ENCODE data around the gene RAP1B. TPM values are rescaled to one million over a fixed set of nuclear protein-coding genes. Genes with fewer than 3 reads are reported as not detected.
"Not testable (repeated sequence)": the region's sequence is repeated elsewhere in the genome, so short reads cannot be mapped to it uniquely, and the experiment has no call there.

RAP1B gene
- total RNA-seq, 1 donor from 2014 or later, result 158 TPM

DNA sequence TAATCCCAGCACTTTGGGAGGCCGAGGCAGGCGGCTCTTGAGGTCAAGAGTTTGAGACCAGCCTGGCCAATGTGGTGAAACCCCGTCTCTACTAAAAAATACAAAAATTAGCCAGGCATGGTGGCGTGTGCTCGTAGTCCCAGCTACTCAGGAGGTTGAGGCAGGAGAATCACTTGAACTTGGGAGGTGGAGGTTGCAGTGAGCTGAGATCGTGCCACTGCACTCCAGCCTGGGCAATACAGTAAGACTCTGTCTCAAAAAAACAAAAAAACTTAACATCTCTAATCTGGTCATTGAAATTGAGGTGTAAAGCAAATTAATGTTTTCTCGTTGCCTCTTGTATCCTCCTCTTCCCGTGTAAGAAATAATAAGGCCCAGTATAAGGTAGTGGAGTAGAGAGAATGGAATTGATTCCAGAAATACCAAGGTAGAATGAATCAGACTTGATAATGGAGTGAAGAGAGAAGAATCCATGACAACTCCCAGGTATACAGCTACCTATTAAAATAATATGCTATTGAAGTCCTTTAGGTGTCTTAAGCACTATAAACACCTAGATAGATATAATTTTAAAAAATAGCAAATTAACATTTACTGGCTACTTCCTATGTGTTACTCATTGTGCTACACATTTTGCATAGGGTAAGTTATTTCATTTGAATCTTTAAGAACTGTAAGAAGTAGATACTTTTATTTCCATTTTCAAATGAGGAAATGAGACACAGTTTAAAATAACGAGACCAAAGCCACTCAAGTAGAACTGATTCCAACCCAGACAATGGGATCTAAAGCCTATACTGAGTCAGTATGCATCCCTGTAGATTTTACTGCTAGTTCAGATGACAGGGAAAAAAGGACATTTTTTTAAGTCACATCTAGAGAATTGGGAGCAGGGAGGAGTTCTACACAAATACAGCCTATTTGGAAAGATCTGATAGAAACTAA lies 23.2 kb downstream of the RAP1B start:
- DNase-seq (ENCODE audit: low read depth in 2 of 2), result no peak

DNA sequence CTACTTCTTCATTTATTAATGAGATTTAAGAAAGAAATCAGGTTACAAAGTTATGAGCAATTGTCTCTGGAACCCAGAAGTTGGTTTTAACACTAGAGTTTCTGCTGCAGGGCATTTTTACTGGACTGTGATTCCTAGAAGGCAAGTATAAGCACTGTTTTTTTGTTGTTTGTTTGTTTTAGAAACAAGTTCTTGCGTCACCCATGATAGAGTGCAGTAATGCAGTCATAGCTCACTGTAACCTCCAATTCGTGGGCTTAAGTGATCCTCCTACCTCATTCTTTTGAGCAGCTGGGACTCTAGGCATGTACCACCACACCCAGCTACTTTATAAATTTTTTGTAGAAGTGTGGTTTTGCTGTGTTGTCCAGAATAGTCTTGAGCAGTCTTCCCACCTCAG lies 25.6 kb downstream of the RAP1B start:
- no peak for DNase-seq (ENCODE audit: low read depth in 2 of 2)

DNA sequence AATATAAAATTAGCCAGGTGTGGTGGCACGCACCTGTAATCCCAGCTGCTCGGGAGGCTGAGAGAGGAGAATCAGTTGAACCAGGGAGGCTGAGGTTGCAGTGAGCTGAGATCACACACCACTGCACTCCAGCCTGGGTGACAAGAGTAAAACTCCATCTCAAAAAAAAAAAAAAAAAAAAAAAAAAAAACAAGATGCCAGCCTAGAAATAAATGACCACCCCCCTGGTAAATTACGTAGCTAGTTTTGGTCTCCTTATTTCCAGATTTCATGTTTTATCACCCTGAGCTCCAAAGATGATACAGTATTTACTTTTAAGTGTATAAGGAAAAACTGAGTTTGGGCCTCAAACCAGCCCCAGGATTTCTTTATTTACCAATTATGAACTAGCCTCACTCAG lies 26.7 kb downstream of the RAP1B start:
- DNase-seq (ENCODE audit: low read depth in 2 of 2), result not testable (repeated sequence)

DNA sequence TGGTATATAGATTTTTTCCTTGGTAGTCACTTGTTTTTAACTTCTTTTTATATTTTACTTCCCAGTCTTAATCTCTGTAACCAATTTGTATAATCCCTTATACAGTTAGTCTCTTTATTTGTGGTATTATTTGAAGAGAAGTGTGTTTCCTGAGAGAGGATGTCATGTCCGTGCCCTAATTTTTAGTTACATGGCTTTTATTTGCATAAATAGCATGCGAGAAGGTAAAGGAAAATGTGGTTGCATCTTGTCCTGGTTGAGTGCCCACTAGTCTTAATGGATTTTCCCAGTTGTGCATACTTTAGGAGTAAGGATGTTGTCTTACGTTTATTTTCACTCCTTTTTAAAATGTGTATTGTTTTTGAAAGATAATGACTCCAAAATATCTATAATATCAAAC lies 27.5 kb downstream of the RAP1B start:
- no peak for DNase-seq (ENCODE audit: low read depth in 2 of 2)

DNA sequence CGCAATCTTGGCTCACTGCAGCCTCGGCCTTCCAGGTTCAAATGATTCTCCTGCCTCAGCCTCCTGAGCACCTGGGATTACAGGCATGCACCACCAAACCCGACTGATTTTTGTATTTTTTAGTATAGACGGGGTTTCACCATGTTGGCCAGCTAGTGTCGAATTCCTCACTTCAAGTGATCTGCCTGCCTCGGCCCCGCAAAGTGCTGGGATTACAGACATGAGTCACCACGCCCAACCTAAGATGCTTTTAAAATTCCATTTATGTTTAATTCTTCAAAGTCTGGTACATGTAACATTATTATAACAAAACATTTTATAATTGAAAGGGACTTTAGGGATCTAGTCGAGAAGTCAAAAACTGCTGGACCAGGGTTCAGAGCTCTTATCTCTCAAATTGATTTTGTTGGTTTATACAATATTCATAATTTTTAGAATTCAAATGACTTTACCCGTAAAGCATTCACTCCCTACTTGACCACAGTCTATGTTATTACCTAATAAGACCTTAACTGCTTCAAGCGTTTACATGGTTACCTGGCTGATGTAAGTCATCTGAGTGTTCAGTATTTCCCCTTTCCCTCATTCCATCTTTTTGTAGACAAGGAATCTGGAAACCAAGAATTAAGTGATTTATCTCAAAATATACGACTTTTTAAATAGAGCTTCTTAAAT lies 28.2 kb downstream of the RAP1B start:
- DNase-seq (ENCODE audit: low read depth in 2 of 2), result no peak

DNA sequence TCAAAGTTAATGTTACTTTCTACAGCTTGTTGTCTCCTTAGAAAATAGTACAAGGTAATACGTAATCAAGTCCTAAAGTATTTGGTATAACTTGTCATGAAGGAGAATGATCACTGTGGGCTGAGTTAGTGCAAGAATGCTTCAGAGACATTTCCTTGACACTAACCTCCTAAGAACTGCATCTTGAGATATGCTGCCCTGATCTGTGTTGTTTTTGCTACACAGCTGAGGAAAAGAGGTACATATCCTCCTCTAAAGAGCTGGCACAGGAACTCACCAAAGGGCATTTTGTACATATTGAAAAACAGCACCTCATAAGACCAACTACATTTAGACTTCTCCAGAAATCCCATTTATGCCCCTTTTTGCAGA lies 28.7 kb downstream of the RAP1B start:
- DNase-seq (ENCODE audit: low read depth in 2 of 2), result no peak

DNA sequence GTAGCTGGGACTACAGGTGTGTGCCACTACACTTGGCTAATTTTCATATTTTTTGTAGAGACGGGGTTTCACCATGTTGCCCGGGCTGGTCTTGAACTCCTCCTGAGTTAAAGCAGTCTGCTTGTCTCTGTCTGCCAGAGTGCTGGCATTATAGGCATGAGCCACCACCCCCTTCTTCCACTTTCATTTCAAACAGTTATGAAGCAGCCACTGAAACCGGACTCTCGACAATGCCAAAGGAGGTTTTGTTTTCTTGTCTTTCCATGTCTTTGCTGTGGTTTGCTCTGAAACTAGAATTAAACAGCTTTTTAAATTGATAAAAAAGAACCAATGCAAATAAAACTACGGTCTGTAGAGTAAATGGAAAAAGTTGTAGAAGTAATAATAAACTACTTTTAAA lies 30.4 kb downstream of the RAP1B start:
- no peak for DNase-seq (ENCODE audit: low read depth in 2 of 2)

DNA sequence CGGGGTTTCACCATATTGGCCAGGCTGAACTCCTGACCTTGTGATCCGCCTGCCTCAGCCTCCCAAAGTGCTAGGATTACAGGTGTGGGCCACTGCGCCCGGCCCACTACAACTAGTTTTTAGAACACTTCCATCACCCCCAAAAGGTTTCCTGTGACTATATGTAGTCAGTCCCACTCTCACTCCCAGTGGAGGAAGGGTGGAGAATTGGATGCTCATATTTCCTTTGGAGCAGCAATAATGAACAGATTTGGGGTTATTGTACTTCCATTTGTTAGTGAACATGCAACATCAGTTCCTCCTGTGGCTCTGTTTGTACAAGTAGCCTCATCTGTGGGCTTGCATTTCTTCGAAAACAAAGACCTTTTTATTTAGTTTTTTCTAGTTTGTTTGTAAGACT lies 35.8 kb downstream of the RAP1B start:
- no peak for DNase-seq (ENCODE audit: low read depth in 2 of 2)

DNA sequence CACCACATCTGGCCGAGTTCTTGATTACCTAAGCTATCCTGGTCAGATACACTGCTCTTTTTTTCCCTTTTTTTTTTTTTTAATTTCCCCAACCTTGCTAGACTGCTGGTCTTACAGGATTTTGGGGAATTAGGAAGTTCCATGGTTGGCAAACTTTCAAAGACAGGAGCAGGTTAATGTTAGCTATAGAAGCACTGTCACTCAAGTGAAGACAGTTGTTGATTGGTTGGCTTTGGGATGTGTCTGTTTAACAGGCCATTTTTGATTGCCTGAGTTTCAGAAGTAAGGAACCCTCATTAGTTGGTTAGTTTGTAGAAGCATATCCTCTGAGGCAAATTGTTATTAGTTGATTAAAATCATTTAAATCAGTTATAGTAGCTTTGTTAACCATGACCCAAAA lies 36.8 kb downstream of the RAP1B start:
- no peak for DNase-seq (ENCODE audit: low read depth in 2 of 2)

DNA sequence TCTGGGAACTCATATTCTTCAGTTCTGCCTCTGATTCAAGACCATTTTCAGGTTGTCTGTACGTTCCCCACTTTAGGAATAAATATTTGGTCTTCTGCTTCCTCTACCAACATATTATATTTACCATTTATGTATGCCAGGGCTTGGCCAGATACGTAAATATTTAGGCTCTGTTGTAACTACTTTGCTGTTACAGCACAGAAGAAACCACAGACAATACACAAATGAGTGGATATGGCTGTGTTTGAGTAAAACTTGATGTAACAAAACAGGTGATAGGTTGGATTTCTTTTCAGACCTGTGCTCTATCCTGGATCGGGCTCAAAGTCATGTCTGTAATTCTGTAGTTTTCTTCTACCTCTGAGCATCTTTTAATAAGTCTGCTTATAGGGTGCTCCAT lies 37.5 kb downstream of the RAP1B start:
- no peak for DNase-seq (ENCODE audit: low read depth in 2 of 2)

DNA sequence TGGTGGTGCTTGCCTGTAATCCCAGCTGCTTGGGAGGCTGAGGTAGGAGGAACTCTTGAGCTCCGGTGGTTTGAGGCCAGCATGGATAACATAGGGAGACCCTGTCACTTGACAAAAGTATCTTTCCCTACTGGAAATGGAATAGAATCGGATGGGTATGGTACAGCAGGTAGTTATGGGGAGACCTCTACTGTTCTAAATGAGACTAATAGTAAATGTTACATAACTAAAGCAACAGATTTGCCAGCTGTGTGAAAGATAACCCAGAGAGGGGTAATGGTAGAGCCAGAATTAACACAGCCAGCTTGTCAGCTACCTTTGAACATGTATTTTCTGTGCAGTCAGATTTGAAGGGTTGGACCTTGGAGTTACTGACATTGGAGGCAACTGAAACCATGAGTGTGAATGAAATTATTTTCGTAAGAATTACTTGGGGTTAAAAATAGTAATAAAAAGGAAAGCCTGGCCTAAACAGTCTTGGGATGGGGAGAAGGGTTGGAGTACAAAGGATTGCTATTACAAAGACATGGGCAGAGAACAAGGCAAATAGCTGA lies 54.4 kb downstream of the RAP1B start:
- no peak for DNase-seq (ENCODE audit: low read depth in 2 of 2)

DNA sequence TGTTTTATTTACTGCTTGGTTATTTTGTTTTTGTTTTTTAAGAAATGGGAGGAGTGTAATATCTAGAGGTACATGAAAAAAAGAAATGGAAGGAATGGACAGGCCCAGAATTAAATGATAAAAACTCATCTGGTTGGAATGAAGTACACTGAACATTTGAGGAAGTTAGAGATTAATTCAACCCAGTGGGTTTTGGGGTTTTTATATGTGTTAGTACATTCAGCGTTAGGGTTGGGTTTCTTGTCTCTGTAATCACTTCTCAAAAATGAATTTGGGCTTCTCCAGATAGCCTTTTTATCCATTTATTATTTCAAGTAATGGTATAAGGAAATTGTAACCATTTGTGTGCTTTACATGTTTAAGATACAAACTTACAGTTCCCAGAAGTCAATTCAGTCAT lies 56.6 kb downstream of the RAP1B start:
- DNase-seq (ENCODE audit: low read depth in 2 of 2), result no peak

DNA sequence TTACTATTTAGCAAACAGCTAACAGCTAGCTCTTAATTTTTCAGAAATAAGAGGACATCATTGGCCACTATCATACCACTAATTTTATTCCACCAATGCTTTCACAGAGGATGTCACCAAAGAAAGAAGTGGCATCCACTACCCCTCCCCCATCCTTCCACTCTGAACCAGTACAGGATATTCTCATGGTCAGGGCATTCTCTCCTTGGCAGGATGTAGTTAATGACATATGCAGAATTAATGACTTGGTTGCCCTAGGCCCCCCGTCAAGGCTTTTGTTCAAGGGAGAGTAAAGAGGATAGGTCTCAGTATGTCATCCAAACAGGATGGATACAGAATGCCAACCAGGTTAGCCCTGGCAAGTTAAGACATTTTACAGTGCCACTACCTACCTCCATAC lies 57.2 kb downstream of the RAP1B start:
- DNase-seq (ENCODE audit: low read depth in 2 of 2), result no peak

DNA sequence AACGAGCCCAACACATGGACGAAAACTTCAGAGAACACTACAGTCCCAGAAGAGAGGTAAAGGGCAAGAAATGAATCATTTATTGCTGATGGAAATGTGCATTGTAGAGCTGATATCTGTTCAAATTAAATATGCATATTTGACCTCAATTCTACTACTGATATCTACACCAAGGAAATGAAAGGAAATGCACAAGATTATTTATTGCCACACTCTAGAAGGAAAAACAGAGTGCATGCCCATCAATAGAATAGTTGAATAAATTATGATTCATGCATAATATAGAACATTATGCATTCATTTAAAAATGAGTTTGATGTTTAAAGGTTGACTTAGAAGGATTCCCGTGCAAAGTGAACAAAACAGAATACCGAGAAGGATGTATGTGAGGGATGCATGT lies 60.5 kb downstream of the RAP1B start:
- no peak for DNase-seq (ENCODE audit: low read depth in 2 of 2)

DNA sequence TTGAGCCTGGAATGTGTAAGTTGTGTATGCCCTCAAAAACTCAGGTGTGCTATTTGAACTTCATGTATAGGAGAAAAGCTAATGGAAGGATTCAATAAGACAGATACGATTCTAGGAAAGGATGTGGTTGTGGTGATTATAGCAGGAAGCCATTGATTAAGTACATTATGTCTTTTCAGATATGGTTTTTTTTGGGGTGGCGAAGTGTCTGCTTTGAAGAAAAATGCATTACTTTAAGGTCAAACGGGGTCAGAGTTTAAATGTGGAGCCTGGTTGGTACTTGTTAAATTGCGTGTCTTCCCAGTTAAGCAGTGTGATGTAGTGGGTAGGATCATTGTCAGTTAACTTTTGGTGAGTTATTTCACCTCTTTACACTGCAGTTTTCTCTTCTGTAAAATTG lies 63.1 kb downstream of the RAP1B start:
- no peak for DNase-seq (ENCODE audit: low read depth in 2 of 2)

DNA sequence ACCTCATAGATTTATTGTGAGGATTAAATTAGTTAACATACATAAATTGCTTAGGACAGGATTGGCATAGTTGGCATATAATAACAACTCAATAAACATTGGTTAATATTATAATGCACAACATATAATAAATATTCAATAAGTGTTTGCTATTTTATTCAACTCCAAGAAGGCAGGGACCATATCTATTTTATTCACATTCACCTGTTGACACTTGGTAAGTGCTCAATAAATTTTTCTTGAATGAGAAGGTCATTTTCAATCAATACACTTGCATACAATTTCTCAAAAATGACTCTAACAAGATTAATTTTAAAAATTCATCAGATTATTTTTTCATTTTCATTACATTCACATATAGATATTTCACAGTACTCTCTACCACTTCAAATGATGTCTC lies 63.7 kb downstream of the RAP1B start:
- DNase-seq (ENCODE audit: low read depth in 2 of 2), result no peak

DNA sequence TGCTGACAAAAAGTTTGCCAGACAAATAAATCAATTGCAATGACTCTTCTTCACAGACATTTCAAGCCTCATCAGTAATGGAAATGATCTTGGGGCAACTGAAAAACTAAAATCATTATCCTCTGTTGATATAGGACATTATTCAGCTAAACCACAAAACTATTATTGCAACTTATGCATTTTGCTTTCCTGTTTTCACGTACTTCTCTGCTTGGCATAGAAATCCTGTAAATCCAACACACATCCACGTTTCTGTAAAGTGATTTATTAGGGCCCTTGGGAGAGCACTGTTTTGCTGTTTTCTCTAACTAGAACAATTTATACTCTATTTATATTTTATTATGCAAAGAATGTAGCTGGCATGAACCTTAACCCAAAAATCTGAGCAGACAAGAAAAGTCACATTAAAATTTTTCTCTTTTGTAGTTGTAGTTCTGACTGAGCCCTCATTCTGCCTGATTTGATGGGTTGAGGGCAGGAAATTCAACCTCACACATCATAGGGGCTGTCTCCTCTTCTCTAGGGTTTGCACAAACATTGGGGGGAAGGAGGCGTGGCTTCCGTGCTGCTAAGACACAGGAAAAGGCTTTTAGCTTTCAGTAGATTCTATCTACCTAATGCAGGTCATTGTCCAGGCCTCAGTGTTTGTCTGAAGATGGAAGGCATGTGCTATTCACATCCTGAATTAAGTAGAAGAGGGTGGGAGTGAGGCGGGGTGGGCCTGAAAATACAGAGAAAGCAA lies 64.6 kb downstream of the RAP1B start:
- peak in 1 of 2 donors; percentile 56 for DNase-seq (ENCODE audit: low read depth in 2 of 2)

DNA sequence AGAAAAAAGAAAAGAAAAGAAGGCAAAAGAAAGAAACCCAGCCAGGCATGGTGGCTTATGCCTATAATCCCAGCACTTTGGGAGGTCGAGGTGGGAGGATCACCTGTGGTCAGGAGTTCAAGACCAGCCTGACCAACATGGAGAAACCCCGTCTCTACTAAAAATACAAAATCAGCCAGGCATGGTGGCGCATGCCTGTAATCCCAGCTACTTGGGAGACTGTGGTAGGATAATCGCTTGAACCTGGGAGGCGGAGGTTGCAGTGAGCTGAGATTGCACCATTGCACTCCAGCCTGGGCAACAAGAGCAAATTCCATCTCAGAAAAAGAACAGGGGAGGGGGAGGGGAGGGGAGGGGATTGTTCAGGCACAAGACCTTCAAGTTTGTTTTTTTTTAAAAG lies 66.2 kb downstream of the RAP1B start:
- not testable (repeated sequence) for DNase-seq (ENCODE audit: low read depth in 2 of 2)

DNA sequence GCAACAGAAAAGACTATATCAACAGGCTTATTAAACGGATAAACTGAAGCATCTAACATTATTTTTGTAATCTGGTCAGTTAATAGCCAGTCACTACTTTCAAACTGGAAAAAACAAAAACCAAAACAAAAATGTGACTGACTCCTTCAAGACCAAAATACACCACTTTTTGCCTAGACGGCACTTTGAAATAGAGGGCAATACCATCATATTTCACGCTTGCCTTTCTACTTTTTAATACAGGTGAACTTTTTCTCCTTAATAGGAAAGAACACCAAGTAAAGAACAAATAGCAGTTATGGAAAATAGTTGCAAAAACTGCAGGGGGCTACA lies 75.5 kb downstream of the RAP1B start:
- DNase-seq (ENCODE audit: low read depth in 2 of 2), result no peak

DNA sequence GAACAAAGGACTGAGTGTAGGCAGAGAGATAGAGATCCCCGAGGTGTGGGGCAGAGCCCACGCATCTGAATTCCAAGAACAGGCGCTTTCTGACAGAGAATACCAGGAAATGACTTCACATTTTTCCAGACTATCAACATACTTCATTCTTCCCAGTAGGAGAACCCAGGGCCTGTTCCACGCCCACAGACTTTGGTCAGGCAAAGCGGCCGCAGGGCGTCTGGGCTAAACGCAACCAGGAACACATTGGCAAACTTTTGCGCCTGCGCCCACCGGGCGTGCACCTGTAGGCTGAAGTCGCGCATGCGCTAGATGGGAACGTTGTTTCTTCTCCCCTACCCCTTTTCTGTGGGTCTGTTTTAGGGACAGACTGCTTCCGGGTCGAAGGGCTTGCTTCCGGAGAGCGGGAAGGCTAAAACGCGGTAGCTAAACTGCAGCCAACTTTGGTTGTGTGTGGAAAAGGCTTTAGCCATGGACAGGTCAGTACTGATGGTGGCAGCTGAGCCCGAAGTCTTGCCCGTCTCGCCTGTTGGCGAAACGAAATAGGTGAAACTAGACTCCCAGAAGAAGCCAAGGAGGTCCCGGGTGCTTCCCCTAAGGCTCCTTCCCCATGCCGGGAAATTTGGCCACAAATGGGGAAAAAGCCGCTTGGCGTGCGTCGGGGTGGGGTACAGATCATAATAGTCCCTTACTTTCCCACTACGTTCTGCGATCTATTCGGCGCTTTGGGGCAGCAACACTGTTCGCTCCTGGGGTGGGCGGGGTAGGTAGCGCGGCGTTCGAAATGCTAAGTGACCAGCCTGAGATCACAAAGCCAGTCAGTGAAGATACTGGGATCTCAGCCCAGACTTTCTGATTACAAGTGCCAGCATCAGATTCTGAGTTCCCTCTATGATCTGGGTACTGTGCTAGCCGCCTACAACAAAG lies 76.2 kb downstream of the RAP1B start, which contains the start of gene NUP107:
Gene NUP107 (plus strand): TSS at position 384 of the 927 bp plus-strand sequence. CDS start 88 bp downstream, at position 472.
- peak; percentile 99 for DNase-seq (ENCODE audit: low read depth in 2 of 2)

DNA sequence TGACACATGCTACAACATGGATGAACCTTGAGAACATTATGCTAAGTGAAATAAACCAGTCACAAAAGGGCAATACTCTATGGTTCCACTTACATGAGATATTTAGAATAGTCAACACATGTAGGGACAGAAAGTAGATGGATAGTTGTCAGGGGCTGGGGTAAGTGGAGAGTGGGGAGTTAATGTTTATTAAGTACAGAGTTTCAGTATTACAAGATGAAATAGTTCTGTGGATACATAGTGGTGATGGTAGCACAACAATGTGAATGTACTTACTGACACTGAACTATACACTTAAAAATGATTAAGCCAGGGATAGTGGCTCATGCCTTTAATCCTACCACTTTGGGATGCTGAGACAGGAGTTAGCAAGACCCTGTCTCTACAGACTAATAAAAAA lies 84.8 kb downstream of the RAP1B start:
- no peak for DNase-seq (ENCODE audit: low read depth in 2 of 2)

Data from dermis microvascular lymphatic vessel endothelial cell (primary cell).